ENCODE data around the gene CA11.
A peak's percentile ranks its signal among the peaks of the same experiment; 100 is the strongest.

Gene CA11

DNA sequence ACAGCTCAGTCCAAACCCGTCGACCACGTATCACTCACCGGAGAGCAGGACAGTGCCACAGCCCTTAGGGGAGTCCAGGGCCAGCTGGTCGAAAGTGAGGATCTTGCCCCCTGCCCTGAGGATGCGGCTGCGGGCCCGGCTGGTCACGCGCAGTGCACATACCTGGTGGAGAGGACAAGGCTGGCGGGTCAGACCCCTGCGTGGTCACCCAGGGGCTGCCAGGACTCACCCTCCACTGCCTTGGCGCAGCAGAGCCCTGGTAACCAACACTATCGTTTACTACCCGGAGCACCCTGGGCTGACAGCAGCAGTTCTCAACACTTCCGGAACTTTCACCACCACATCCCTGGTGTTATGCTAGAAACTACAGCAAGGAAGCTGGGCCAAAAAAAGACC is 29.9 kb downstream of the CA11 start:
- ChIA-PET CTCF (interaction anchor here (0.6 to 1.5 kb wide), 4 partner anchors 12 to 129 kb away, joined by 3 to 5 read pairs (median 4); no protein-coding TSS in a partner anchor), POLR2A (ENCODE audit: low non-redundant PET) (interaction anchor here (1.2 kb wide), 1 partner anchor 129 kb away, joined by 3 read pairs; no protein-coding TSS in a partner anchor)
- H3K27ac ChIP-seq, result peak overlapping the region; percentile 92
- DNase-seq (ENCODE audit: low spot score), result no peak
- TF ChIP-seq, protein P1, sequence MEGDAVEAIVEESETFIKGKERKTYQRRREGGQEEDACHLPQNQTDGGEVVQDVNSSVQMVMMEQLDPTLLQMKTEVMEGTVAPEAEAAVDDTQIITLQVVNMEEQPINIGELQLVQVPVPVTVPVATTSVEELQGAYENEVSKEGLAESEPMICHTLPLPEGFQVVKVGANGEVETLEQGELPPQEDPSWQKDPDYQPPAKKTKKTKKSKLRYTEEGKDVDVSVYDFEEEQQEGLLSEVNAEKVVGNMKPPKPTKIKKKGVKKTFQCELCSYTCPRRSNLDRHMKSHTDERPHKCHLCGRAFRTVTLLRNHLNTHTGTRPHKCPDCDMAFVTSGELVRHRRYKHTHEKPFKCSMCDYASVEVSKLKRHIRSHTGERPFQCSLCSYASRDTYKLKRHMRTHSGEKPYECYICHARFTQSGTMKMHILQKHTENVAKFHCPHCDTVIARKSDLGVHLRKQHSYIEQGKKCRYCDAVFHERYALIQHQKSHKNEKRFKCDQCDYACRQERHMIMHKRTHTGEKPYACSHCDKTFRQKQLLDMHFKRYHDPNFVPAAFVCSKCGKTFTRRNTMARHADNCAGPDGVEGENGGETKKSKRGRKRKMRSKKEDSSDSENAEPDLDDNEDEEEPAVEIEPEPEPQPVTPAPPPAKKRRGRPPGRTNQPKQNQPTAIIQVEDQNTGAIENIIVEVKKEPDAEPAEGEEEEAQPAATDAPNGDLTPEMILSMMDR (conservative IDR thresholded peaks at IDR 0.05; ENCODE audit: low read depth), result no peak

DNA sequence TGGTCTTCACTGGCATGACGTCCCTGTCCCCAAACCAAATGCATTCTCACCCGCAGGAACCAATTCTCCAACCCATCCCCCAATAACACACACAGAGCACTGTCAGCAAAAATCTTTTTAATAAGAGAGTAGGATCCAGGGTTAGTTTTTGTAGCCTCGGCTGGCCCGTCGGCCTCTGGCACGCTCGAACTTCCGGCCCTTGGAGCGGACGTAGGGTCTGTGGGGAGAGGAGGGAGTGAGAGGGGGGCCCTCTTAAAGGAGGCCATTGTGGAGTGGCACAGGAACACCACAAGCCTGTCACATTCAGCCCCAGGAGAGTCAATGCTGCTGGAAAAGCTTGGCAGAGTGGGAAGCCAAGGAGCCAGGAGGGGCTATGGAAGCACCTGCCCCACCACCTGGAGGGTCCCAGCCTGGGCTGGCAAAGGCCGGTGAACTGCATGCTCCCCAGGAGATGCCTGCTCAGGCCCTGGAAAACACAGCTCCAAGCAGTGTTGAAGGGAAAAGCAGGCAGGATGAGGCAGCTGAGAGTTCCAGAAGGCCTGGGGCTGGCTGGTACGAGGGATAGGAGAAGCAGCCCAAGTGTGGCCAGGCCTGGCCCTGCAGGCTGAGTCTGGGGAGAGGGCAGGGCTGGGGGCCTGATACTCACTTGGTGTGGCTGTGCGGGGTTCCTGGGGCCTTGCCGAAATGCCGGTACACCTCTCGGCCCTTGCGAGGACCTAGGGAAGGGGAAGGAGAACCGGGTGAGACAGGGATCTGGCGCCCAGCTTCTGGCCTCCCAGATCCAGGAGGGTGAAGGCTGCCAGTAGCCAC is 30.6 kb downstream of the CA11 start:
- no peak for DNase-seq (ENCODE audit: low spot score)
- TF ChIP-seq, protein P1 (conservative IDR thresholded peaks at IDR 0.05; ENCODE audit: low read depth), result no peak
- ChIA-PET CTCF (interaction anchor here (0.6 to 1.5 kb wide), 5 partner anchors 12 to 468 kb away, joined by 3 to 5 read pairs (median 3); partner anchors contain the start of gene KDELR1), POLR2A (ENCODE audit: low non-redundant PET) (interaction anchor here (1.0 to 1.2 kb wide), 2 partner anchors 17 to 128 kb away, joined by 3 to 4 read pairs; no protein-coding TSS in a partner anchor)
- H3K27ac ChIP-seq, result peak overlapping the region; percentile 92

DNA sequence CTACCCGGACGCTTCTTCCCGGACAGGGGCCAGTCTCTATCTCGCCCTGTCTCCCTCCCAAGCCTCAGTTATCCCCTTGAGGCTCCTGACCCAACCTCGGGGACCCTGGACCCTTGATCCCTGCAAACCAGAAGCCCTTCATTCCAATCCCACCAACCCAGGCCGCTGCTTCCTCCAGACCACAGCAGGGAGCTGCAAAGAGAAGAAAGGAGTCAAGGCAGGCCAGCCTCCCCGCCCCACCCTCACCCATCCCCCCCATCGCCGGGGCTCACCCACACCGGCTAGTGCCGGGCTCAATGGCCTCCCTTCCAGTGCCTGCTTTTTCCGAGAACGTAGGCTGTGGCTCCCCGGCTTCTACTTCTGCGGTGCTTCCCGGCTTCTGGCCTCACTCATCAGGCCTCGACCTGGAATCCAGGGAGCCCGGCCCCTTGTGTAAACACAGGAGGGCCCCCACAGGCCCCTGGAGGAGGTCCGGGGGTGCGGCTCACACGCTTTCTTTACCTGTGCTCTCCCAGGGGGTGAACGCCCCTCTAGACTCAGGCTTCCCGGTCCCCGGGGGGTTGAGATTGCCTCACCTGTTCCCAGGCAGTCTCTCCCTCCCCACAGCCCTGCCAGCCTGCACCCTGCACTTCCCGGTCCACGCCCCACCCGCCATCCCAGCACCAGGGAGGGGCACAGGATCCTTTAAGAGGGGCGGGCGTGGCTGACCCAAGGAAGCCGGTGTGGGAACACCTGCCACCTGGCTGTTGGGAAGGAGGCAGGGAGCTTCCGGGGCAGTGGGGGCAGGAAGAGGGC is 31.4 kb downstream of the CA11 start, which contains the start of gene FAM83E:
FAM83E (minus strand) TSS at position 641 of the 795 bp plus-strand sequence. CDS start 1,704 bp downstream, outside the sequence.
- DNase-seq (ENCODE audit: low spot score), result peak; percentile 80
- TF ChIP-seq, protein P1 (conservative IDR thresholded peaks at IDR 0.05; ENCODE audit: low read depth), result no peak
- ChIA-PET POLR2A (ENCODE audit: low non-redundant PET) (interaction anchor here (1.0 to 1.2 kb wide), 2 partner anchors 18 to 127 kb away, joined by 3 to 4 read pairs; no protein-coding TSS in a partner anchor), CTCF (interaction anchor here (0.5 to 1.5 kb wide), 5 partner anchors 13 to 548 kb away, joined by 3 to 4 read pairs (median 3); partner anchors contain the start of gene KDELR1)
- peak within 1 kb of the TSS; percentile 92 for H3K27ac ChIP-seq

DNA sequence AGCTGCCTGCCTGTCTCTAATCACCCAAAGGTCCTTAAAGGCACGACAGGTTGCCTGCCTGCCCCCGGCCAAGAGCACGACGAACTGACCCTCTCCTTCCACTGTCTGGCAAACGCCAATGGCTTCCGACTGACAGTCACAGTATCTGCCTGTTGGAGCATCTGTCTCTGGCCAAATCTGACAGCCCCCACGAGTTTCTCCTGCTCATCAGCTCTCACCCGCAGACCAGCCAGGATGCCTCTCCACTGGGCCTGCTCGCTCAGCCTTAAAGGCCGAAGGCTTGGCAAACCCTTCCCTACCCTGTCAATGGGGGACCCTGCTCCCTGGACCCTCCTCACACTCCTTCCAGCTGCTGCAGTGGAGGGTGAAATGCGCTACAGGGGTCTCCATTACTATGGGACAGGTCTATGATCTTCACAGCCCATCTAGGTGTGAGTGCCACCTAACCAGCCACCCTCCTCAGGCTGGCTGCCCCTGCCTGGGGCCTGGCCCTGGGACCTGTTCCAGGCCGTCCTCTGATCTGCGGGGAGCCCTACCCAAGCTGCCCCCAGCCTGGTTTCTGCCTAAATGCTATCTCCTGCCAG is 32.0 kb downstream of the CA11 start:
- H3K27ac ChIP-seq, result peak overlapping the region; percentile 92

DNA sequence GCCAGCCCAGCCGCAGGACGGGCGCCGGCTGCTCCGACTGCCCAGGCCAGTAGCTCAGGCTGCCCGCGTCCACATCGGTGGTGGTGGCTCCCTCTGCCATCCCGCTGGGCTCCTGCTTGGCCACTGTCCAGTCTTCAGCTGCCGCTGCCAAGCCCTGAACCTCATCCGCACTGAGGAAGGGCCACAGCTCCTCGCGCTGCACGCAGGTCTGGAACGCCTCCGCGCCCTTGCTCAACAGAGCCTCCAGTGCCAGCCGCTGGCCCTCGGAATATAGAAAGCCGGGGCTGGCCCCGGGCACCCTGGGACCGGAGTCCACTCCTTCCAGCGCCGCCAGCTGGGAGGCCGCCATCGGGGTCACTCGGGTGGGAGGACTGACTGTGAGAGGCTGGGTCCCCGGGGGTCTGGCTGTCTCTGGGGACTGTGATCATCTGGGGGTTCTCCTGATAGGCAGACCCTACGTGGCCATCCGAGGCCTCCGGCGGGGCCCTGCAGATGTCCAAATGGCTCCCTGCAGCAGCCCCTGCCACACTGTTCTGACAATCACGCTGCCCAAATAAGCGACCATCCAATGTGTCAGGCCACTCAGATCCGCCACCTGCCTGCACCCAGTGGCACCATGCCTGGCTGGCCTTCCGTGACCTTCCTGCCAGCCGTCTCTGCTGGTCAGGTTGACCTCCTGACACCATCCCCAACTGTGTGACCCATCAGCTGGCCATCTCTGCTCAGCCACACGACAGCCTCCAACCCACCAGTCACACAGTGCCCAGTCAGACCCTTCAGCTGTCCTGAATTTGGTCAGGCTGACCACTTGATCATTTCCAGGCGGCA is 32.7 kb downstream of the CA11 start:
- ChIA-PET CTCF (interaction anchor here (0.7 kb wide), 1 partner anchor 107 kb away, joined by 3 read pairs; no protein-coding TSS in a partner anchor), POLR2A (ENCODE audit: low non-redundant PET) (interaction anchor here (0.7 kb wide), 1 partner anchor 16 kb away, joined by 4 read pairs; no protein-coding TSS in a partner anchor)
- peak overlapping the region; percentile 92 for H3K27ac ChIP-seq
- TF ChIP-seq, protein P1 (conservative IDR thresholded peaks at IDR 0.05; ENCODE audit: low read depth), result no peak
- no peak for DNase-seq (ENCODE audit: low spot score)

More for the DNA sequence above, 32.0 kb downstream of the CA11 start:
- TF ChIP-seq, protein P1 (conservative IDR thresholded peaks at IDR 0.05; ENCODE audit: low read depth), result no peak
- DNase-seq (ENCODE audit: low spot score), result no peak
- POLR2A ChIA-PET (ENCODE audit: low non-redundant PET), result interaction anchor here (0.7 kb wide), 1 partner anchor 15 kb away, joined by 4 read pairs; no protein-coding TSS in a partner anchor
- CTCF ChIA-PET, result no interaction called here

All from RWPE1 (cell line).